ENCODE data around the gene HFE.

- TF ChIP-seq, protein P1, sequence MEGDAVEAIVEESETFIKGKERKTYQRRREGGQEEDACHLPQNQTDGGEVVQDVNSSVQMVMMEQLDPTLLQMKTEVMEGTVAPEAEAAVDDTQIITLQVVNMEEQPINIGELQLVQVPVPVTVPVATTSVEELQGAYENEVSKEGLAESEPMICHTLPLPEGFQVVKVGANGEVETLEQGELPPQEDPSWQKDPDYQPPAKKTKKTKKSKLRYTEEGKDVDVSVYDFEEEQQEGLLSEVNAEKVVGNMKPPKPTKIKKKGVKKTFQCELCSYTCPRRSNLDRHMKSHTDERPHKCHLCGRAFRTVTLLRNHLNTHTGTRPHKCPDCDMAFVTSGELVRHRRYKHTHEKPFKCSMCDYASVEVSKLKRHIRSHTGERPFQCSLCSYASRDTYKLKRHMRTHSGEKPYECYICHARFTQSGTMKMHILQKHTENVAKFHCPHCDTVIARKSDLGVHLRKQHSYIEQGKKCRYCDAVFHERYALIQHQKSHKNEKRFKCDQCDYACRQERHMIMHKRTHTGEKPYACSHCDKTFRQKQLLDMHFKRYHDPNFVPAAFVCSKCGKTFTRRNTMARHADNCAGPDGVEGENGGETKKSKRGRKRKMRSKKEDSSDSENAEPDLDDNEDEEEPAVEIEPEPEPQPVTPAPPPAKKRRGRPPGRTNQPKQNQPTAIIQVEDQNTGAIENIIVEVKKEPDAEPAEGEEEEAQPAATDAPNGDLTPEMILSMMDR (conservative IDR thresholded peaks at IDR 0.05; ENCODE audit: low read length): peak; percentile 98
- no peak for TF ChIP-seq EZH2phosphoT487 (IDR thresholded peaks at IDR 0.05; ENCODE audit: borderline replicate concordance, low read depth, low read length)
These were observed 21.3 kb upstream of the HFE start for GRCh38 chr6:26065952-26066380.

All from OCI-LY7 (cell line).